ENCODE results near the gene SDK1. TPM values are rescaled to one million over a fixed set of nuclear protein-coding genes. Genes with fewer than 3 reads are reported as not detected.

SDK1 gene
- total RNA-seq, 2 donors from 2014 or later: 4.8 to 13.2 TPM

GRCh38 chr7:3495530-3495929 lies 194.5 kb downstream of the SDK1 start:
- no peak overlapping the region for H3K27ac ChIP-seq
- no peaks in the 10 kb centered on the region for H3K27me3 ChIP-seq (replicated peaks; ENCODE audit: insufficient read depth)
- no peaks in the 10 kb centered on the region for H3K36me3 ChIP-seq
- WGBS: 63% methylated on average over 12 of the region's 12 CpGs
- no peak for TF ChIP-seq CTCF (IDR thresholded peaks at IDR 0.05)
- no peak for TF ChIP-seq POLR2A (IDR thresholded peaks at IDR 0.05)
- TF ChIP-seq POLR2AphosphoS5 (IDR thresholded peaks at IDR 0.05): no peak
- no peaks in the 10 kb centered on the region for H3K9me3 ChIP-seq
- no peak for DNase-seq (ENCODE audit: low spot score)
- intact Hi-C loops (cut with DNase I): loop anchor here (10.0 kb wide), 1 partner anchor 191 kb away; the partner anchor contains the start of gene SDK1
- H3K4me3 ChIP-seq: no peak overlapping the region
- no peaks in the 10 kb centered on the region for H3K4me1 ChIP-seq (replicated peaks)

- 49% methylated on average over 5 of the region's 5 CpGs for WGBS
- no peaks in the 10 kb centered on the region for H3K4me1 ChIP-seq (replicated peaks)
- H3K36me3 ChIP-seq: no peaks in the 10 kb centered on the region
- DNase-seq (ENCODE audit: low spot score): no peak
- TF ChIP-seq CTCF (IDR thresholded peaks at IDR 0.05) (no peak), POLR2A (IDR thresholded peaks at IDR 0.05) (no peak), POLR2AphosphoS5 (IDR thresholded peaks at IDR 0.05) (no peak)
- no peaks in the 10 kb centered on the region for H3K9me3 ChIP-seq
- no peaks in the 10 kb centered on the region for H3K27me3 ChIP-seq (replicated peaks; ENCODE audit: insufficient read depth)
- H3K27ac ChIP-seq: no peak overlapping the region
- no peak overlapping the region for H3K4me3 ChIP-seq
- intact Hi-C loops (cut with DNase I): loop anchor here (10.0 kb wide), 1 partner anchor 191 kb away; the partner anchor contains the start of gene SDK1
Measured at GRCh38 chr7:3495954-3496353, 194.9 kb downstream of the SDK1 start.

GRCh38 chr7:3497796-3498195 lies 196.7 kb downstream of the SDK1 start:
- H3K9me3 ChIP-seq: no peaks in the 10 kb centered on the region
- TF ChIP-seq CTCF (IDR thresholded peaks at IDR 0.05) (no peak), POLR2A (IDR thresholded peaks at IDR 0.05) (no peak), POLR2AphosphoS5 (IDR thresholded peaks at IDR 0.05) (no peak)
- WGBS: 87% methylated on average over 2 of the region's 2 CpGs
- H3K27me3 ChIP-seq (replicated peaks; ENCODE audit: insufficient read depth): no peaks in the 10 kb centered on the region
- H3K27ac ChIP-seq: no peak overlapping the region
- intact Hi-C loops (cut with DNase I): loop anchor here (10.0 kb wide), 1 partner anchor 193 kb away; the partner anchor contains the start of gene SDK1
- DNase-seq (ENCODE audit: low spot score): no peak
- H3K4me1 ChIP-seq (replicated peaks): no peaks in the 10 kb centered on the region
- no peaks in the 10 kb centered on the region for H3K36me3 ChIP-seq
- no peak overlapping the region for H3K4me3 ChIP-seq

- Histone ChIP-seq H3K27ac (no peak overlapping the region), H3K36me3 (no peaks in the 10 kb centered on the region), H3K27me3 (replicated peaks; ENCODE audit: insufficient read depth) (no peaks in the 10 kb centered on the region), H3K4me1 (replicated peaks) (no peaks in the 10 kb centered on the region), H3K9me3 (no peaks in the 10 kb centered on the region), H3K4me3 (no peak overlapping the region)
- TF ChIP-seq CTCF (IDR thresholded peaks at IDR 0.05): no peak
- no peak for TF ChIP-seq POLR2A (IDR thresholded peaks at IDR 0.05)
- no peak for TF ChIP-seq POLR2AphosphoS5 (IDR thresholded peaks at IDR 0.05)
- no peak for DNase-seq (ENCODE audit: low spot score)
- intact Hi-C loops (cut with DNase I): no loop called here
Measured at GRCh38 chr7:3501671-3502070, 200.6 kb downstream of the SDK1 start.

GRCh38 chr7:3504384-3504783 lies 203.3 kb downstream of the SDK1 start:
- Histone ChIP-seq H3K4me3 (no peak overlapping the region), H3K9me3 (no peaks in the 10 kb centered on the region), H3K36me3 (no peaks in the 10 kb centered on the region), H3K4me1 (replicated peaks) (no peaks in the 10 kb centered on the region), H3K27ac (no peak overlapping the region), H3K27me3 (replicated peaks; ENCODE audit: insufficient read depth) (no peaks in the 10 kb centered on the region)
- DNase-seq (ENCODE audit: low spot score): no peak
- 98% methylated on average over 1 of the region's 1 CpG for WGBS
- TF ChIP-seq POLR2AphosphoS5 (IDR thresholded peaks at IDR 0.05) (no peak), POLR2A (IDR thresholded peaks at IDR 0.05) (no peak), CTCF (IDR thresholded peaks at IDR 0.05) (no peak)
- intact Hi-C loops (cut with DNase I): no loop called here
